Kidney (tissue), 14 donors: ENCODE data around the gene DR1. TPM values are rescaled to one million over a fixed set of nuclear protein-coding genes. Genes with fewer than 3 reads are reported as not detected.
"Not testable (repeated sequence)": the region's sequence is repeated elsewhere in the genome, so short reads cannot be mapped to it uniquely, and the experiment has no call there.

Experiments
- DNase-seq, 5 donors: peaks; one replicate each; pipeline ENCODE4 v3.0.0-alpha.2; 2013 to 2020
- FAIRE-seq: peaks from 2 replicates; lab custom pipeline; 2012; peaks lifted over from hg19 to GRCh38; lab: Jason Lieb, UNC
- H3K27ac ChIP-seq, 2 donors: one replicate each; pipeline ENCODE4 v1.7.0; 2013; ENCODE audit warnings: low read depth in 2 of 2, low read length in 2 of 2, inconsistent platforms in 1 of 2
- H3K27me3 ChIP-seq: one replicate; pipeline ENCODE4 v1.7.1; 2013; ENCODE audit warnings: low read length, inconsistent platforms; ENCODE audit not compliant: control insufficient read depth, insufficient read depth
- H3K36me3 ChIP-seq, 3 donors: one replicate each; pipeline versions ENCODE4 v1.7.0 to v1.7.1; 2013; ENCODE audit warnings: low read length in 3 of 3, control low read depth in 1 of 3, inconsistent platforms in 1 of 3; ENCODE audit not compliant: insufficient read depth in 3 of 3, control insufficient read depth in 2 of 3
- H3K4me1 ChIP-seq, 3 donors: one replicate each; pipeline versions ENCODE4 v1.7.0 to v1.7.1; 2013; ENCODE audit warnings: low read length in 3 of 3, inconsistent platforms in 1 of 3, low read depth in 1 of 3; ENCODE audit not compliant: control insufficient read depth in 2 of 3, insufficient read depth in 2 of 3
- H3K4me3 ChIP-seq, 3 donors: one replicate each; pipeline versions ENCODE4 v1.7.0 to v1.8.1; 2013; ENCODE audit warnings: low read length in 3 of 3, control low read depth in 1 of 3, inconsistent platforms in 1 of 3
- H3K9ac ChIP-seq, 3 donors: one replicate each; pipeline versions ENCODE4 v1.7.0 to v1.7.1; 2013; ENCODE audit warnings: low read length in 3 of 3, control low read depth in 1 of 3, inconsistent platforms in 1 of 3
- H3K9me3 ChIP-seq, 3 donors: one replicate each; pipeline versions ENCODE4 v1.7.0 to v1.7.1; 2013; ENCODE audit warnings: low read length in 3 of 3, control low read depth in 1 of 3, inconsistent platforms in 1 of 3; ENCODE audit not compliant: control insufficient read depth in 2 of 3, insufficient read depth in 1 of 3
- CTCF ChIP-seq: IDR thresholded peaks from 3 replicates; pipeline ENCODE4 v1.5.1; 2012; ENCODE audit warnings: mild to moderate bottlenecking, moderate library complexity, borderline replicate concordance; ENCODE audit not compliant: insufficient read depth; ENCODE audit errors: extremely low read depth
- intact Hi-C: fragments of 100-400 bp; cut with DNase I; formaldehyde crosslinking; loops from one replicate; pipeline ENCODE4 v1.11.1; 2022
- polyA plus RNA-seq: library from polyadenylated mRNA; stranded (reverse); fragments of 350-450 nt; fragmentation: Illumina TruSeq; extraction: RNeasy Lipid Tissue Mini Kit (QIAGEN cat#74804); gene quantifications from one replicate; pipeline ENCODE4 v1.2.3, GENCODE V29; 2014; ENCODE audit warnings: low read depth, low replicate concordance; ENCODE audit not compliant: insufficient read depth
- total RNA-seq: library from RNA; stranded (reverse); fragmentation: NEBNext Ultra II Directional; extraction: Animal tissue kit (Norgen Biotek cat#: 25700); gene quantifications from one replicate; pipeline ENCODE4 v1.2.1, GENCODE V29; 2021
- donor health status: control.
- donor health status: control.
- donor health status: control.
- donor health status: control.
- donor health status: control.
- donor health status: DM: yes; HTN: yes; CAD: no.
- donor health status: Normal renal cell carcinoma (clear cell type).

Gene DR1
- total and polyA plus RNA-seq, 2 donors from 2014 or later, result 15.6 to 49.8 TPM

- Histone ChIP-seq H3K4me1 (peaks cover 0 to 5% (median 4%) of the 10 kb centered on the region in 3 donors), H3K36me3 (peaks cover 2 to 6% (median 3%) of the 10 kb centered on the region in 3 donors), H3K9ac (no peak overlapping the region), H3K27me3 (no peaks in the 10 kb centered on the region), H3K9me3 (no peaks in the 10 kb centered on the region), H3K4me3 (peak overlapping the region in 1 of 3 donors; percentile 60), H3K27ac (no peak overlapping the region)
- DNase-seq, result no peak
- no peak for TF ChIP-seq CTCF
- intact Hi-C loops, result no loop called here
- FAIRE-seq, result no peak
Observed at GRCh38 chr1:93350322-93350721, 4.6 kb downstream of the DR1 start.

- Histone ChIP-seq H3K4me1 (peaks cover 0 to 5% (median 4%) of the 10 kb centered on the region in 3 donors), H3K36me3 (peaks cover 2 to 6% (median 3%) of the 10 kb centered on the region in 3 donors), H3K4me3 (no peak overlapping the region), H3K9me3 (no peaks in the 10 kb centered on the region), H3K27me3 (no peaks in the 10 kb centered on the region), H3K27ac (no peak overlapping the region), H3K9ac (no peak overlapping the region)
- no peak for FAIRE-seq
- no peak for TF ChIP-seq CTCF
- DNase-seq, result no peak
- intact Hi-C loops, result no loop called here
Observed at GRCh38 chr1:93350875-93351274, 5.2 kb downstream of the DR1 start.

GRCh38 chr1:93351346-93351745 is 5.6 kb downstream of the DR1 start:
- DNase-seq, H3K27ac ChIP-seq, H3K9me3 ChIP-seq, FAIRE-seq, intact Hi-C loops, H3K9ac ChIP-seq, H3K4me3 ChIP-seq, H3K4me1 ChIP-seq, H3K36me3 ChIP-seq, H3K27me3 ChIP-seq: not testable (repeated sequence)

- DNase-seq (no peak), FAIRE-seq (no peak)
- Histone ChIP-seq H3K27ac (no peak overlapping the region), H3K36me3 (peaks cover 4 to 6% (median 6%) of the 10 kb centered on the region in 3 donors), H3K9me3 (no peaks in the 10 kb centered on the region), H3K4me1 (peaks cover 0 to 5% (median 4%) of the 10 kb centered on the region in 3 donors), H3K27me3 (no peaks in the 10 kb centered on the region), H3K4me3 (no peak overlapping the region), H3K9ac (no peak overlapping the region)
- TF ChIP-seq CTCF, result no peak
- intact Hi-C loops, result no loop called here
Observed at GRCh38 chr1:93352376-93352775, 6.7 kb downstream of the DR1 start.
